Upper lobe of right lung (tissue), 1 donor: ENCODE results near the gene EVX1. TPM values are rescaled to one million over a fixed set of nuclear protein-coding genes. Genes with fewer than 3 reads are reported as not detected.

ENCODE experiments used
- ATAC-seq: fragments of 200-7000 bp; cut with Tn5 transposase; one replicate; pipeline ENCODE4 v1.9.1; 2020; ENCODE audit warnings: mild to moderate bottlenecking, moderate library complexity
- DNase-seq: peaks from one replicate; pipeline ENCODE4 v3.0.0-alpha.2; 2020
- H3K27ac ChIP-seq: fragments of 200-600 bp; one replicate; pipeline ENCODE4 v1.8.0; 2022
- H3K27me3 ChIP-seq: fragments of 200-600 bp; one replicate; pipeline ENCODE4 v1.8.0; 2022; ENCODE audit warnings: mild to moderate bottlenecking
- H3K36me3 ChIP-seq: fragments of 200-600 bp; one replicate; pipeline ENCODE4 v1.8.0; 2022
- H3K4me1 ChIP-seq: fragments of 200-600 bp; one replicate; pipeline ENCODE4 v1.8.0; 2022
- H3K4me3 ChIP-seq: fragments of 200-600 bp; one replicate; pipeline ENCODE4 v1.8.0; 2022; ENCODE audit warnings: mild to moderate bottlenecking
- H3K9me3 ChIP-seq: fragments of 200-600 bp; one replicate; pipeline ENCODE4 v1.8.0; 2022
- CTCF ChIP-seq: fragments of 200-600 bp; IDR thresholded peaks from one replicate; pipeline ENCODE4 v1.8.0; 2022; ENCODE audit warnings: antibody characterized with exemption
- intact Hi-C: fragments of 100-400 bp; cut with DNase I; formaldehyde crosslinking; loops from one replicate; pipeline ENCODE4 v1.11.0; 2022
- long read RNA-seq: library from polyadenylated mRNA; unstranded; transcript quantifications from one replicate; pipeline ENCODE4 v2.0.0, GENCODE V29; 2021
- total RNA-seq: library from RNA; stranded (reverse); fragmentation: NEBNext Ultra II Directional; extraction: Animal tissue kit (Norgen Biotek cat#: 25700); gene quantifications from one replicate; pipeline ENCODE4 v1.2.1, GENCODE V29; 2021
- donor health status: DM: no; HTN: yes; CAD: no; lungs with severe emphysema.

EVX1 gene
- total RNA-seq = not detected
- long read RNA-seq = 0 reads

GRCh38 chr7:27242555-27243339, at the start of gene EVX1:
Gene EVX1, plus strand, starts transcription at chr7:27242802. Its CDS starts 229 bp downstream, at chr7:27243031.
- Histone ChIP-seq H3K9me3 (no peaks in the 10 kb centered on the region), H3K4me3 (no peak within 1 kb of the TSS), H3K36me3 (no peaks in the 10 kb centered on the region), H3K27ac (no peak within 1 kb of the TSS), H3K27me3 (peaks cover 100% of the 10 kb centered on the region), H3K4me1 (peaks cover 28% of the 10 kb centered on the region)
- DNase-seq (peak; percentile 50), ATAC-seq (no peak)
- TF ChIP-seq CTCF = no peak
- intact Hi-C loops = no loop called here

GRCh38 chr7:27193335-27194001, 49.1 kb upstream of the EVX1 start:
- Histone ChIP-seq H3K4me1 (peaks cover 20% of the 10 kb centered on the region), H3K4me3 (peak overlapping the region; percentile 29), H3K27ac (no peak overlapping the region), H3K36me3 (no peaks in the 10 kb centered on the region), H3K9me3 (no peaks in the 10 kb centered on the region), H3K27me3 (peaks cover 100% of the 10 kb centered on the region)
- intact Hi-C loops = no loop called here
- TF ChIP-seq CTCF = no peak
- no peak for ATAC-seq
- DNase-seq = peak; percentile 22

- no peaks in the 10 kb centered on the region for H3K36me3 ChIP-seq
- ATAC-seq (no peak), DNase-seq (no peak)
- intact Hi-C loops = no loop called here
- TF ChIP-seq CTCF = no peak
- no peak overlapping the region for H3K4me3 ChIP-seq
- H3K27ac ChIP-seq = no peak overlapping the region
- no peaks in the 10 kb centered on the region for H3K9me3 ChIP-seq
- H3K4me1 ChIP-seq = peaks cover 15% of the 10 kb centered on the region
- peaks cover 100% of the 10 kb centered on the region for H3K27me3 ChIP-seq
These were observed 48.6 kb upstream of the EVX1 start for GRCh38 chr7:27194002-27194352.

- no peak for TF ChIP-seq CTCF
- intact Hi-C loops = no loop called here
- Histone ChIP-seq H3K9me3 (no peaks in the 10 kb centered on the region), H3K4me1 (peaks cover 12% of the 10 kb centered on the region), H3K27me3 (peaks cover 96% of the 10 kb centered on the region), H3K4me3 (no peak overlapping the region), H3K36me3 (no peaks in the 10 kb centered on the region), H3K27ac (no peak overlapping the region)
- DNase-seq = no peak
- ATAC-seq = no peak
These were observed 47.8 kb upstream of the EVX1 start for GRCh38 chr7:27194686-27195379.

- DNase-seq (peak; percentile 87), ATAC-seq (peak; percentile 54)
- Histone ChIP-seq H3K27ac (no peak overlapping the region), H3K9me3 (no peaks in the 10 kb centered on the region), H3K27me3 (peaks cover 96% of the 10 kb centered on the region), H3K36me3 (no peaks in the 10 kb centered on the region), H3K4me1 (peaks cover 23% of the 10 kb centered on the region), H3K4me3 (no peak overlapping the region)
- peak; percentile 83 for TF ChIP-seq CTCF
- intact Hi-C loops = no loop called here
These were observed 46.3 kb upstream of the EVX1 start for GRCh38 chr7:27196287-27196767.
